HFFc6 (cell line): ENCODE data around the gene PREX1. TPM values are rescaled to one million over a fixed set of nuclear protein-coding genes. Genes with fewer than 3 reads are reported as not detected.

Experiments used
- DNase-seq: peaks from one replicate; pipeline ENCODE4 v3.0.0-alpha.2; 2018
- H3K27ac Mint-ChIP-seq: 2 replicates; pipeline ENCODE4 v1.8.0; 2020; ENCODE audit warnings: mild to moderate bottlenecking, mixed read lengths
- H3K27me3 Mint-ChIP-seq: 2 replicates; pipeline ENCODE4 v1.8.0; 2021; ENCODE audit warnings: mild to moderate bottlenecking, moderate library complexity, mixed read lengths; ENCODE audit not compliant: insufficient read depth
- H3K36me3 Mint-ChIP-seq: 2 replicates; pipeline ENCODE4 v1.8.0; 2021; ENCODE audit warnings: low read depth, mixed read lengths
- H3K4me1 Mint-ChIP-seq: 2 replicates; pipeline ENCODE4 v1.8.0; 2020; ENCODE audit warnings: low read depth, mixed read lengths
- H3K4me3 Mint-ChIP-seq: 2 replicates; pipeline ENCODE4 v1.8.0; 2020; ENCODE audit warnings: mild to moderate bottlenecking, moderate library complexity, mixed read lengths
- H3K9me3 Mint-ChIP-seq: 2 replicates; pipeline ENCODE4 v1.8.0; 2020; ENCODE audit warnings: mild to moderate bottlenecking, mixed read lengths
- total RNA-seq, 6 experiments: library from RNA; stranded (reverse); fragmentation: NEBNext Ultra II Directional; extraction: Animal tissue kit (Norgen Biotek cat#: 25700); gene quantifications; 2 replicates in 1 of 6; 3 replicates in 5 of 6; pipeline ENCODE4 v1.2.3, GENCODE V29; 2021
- TF ChIP-seq, protein P1 (sequence below): fragments of 200-600 bp; sonication (generic); IDR thresholded peaks from 2 replicates; pipeline ENCODE4 v1.5.0; 2021; ENCODE audit warnings: antibody characterized with exemption, mild to moderate bottlenecking

PREX1 gene
- total RNA-seq, 6 experiments from 2014 or later, result 1.8 to 4.1 (median 2.8) TPM

DNA sequence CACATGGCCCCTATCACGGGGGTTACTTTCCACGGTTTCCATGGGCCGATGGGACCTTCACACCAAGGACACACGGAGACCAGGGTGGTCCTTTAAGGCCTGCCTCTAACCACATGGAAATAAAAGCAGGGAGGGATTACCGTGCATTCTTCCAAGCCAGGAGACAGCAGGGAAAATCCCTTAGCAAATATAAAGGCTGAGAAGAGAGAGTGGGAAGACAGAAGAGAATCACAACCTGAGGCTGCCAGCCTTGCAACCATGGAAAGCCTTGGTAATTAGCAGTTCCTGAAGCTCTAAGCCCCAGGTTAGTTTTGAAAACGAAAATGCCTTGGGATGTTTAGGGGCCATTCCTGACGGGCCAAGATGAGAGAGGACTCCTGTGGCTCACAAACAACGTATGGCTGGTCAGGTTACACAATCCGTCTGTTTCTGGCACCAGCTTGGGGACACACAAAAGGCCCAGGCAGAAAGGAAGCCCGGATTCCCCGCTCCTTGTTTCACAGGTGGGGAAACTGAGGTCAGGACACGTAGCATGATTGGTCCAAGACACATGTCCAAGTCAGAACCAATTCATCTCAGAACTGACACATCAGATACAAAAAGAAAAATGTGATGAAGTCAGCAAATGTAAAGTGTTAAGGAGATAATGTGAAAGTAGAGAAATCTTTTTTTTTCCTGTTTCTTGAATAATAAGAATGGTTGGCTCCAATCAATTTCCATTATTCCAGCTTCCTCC, 2.8 kb downstream of the PREX1 start:
- peak overlapping the region; percentile 74 for H3K27ac Mint-ChIP-seq
- H3K36me3 Mint-ChIP-seq, result no peaks in the 10 kb centered on the region
- peak overlapping the region; percentile 65 for H3K4me3 Mint-ChIP-seq
- peaks cover 9% of the 10 kb centered on the region for H3K27me3 Mint-ChIP-seq
- TF ChIP-seq, protein P1, sequence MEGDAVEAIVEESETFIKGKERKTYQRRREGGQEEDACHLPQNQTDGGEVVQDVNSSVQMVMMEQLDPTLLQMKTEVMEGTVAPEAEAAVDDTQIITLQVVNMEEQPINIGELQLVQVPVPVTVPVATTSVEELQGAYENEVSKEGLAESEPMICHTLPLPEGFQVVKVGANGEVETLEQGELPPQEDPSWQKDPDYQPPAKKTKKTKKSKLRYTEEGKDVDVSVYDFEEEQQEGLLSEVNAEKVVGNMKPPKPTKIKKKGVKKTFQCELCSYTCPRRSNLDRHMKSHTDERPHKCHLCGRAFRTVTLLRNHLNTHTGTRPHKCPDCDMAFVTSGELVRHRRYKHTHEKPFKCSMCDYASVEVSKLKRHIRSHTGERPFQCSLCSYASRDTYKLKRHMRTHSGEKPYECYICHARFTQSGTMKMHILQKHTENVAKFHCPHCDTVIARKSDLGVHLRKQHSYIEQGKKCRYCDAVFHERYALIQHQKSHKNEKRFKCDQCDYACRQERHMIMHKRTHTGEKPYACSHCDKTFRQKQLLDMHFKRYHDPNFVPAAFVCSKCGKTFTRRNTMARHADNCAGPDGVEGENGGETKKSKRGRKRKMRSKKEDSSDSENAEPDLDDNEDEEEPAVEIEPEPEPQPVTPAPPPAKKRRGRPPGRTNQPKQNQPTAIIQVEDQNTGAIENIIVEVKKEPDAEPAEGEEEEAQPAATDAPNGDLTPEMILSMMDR, result no peak
- peaks cover 42% of the 10 kb centered on the region for H3K4me1 Mint-ChIP-seq
- no peak for DNase-seq
- no peaks in the 10 kb centered on the region for H3K9me3 Mint-ChIP-seq

DNA sequence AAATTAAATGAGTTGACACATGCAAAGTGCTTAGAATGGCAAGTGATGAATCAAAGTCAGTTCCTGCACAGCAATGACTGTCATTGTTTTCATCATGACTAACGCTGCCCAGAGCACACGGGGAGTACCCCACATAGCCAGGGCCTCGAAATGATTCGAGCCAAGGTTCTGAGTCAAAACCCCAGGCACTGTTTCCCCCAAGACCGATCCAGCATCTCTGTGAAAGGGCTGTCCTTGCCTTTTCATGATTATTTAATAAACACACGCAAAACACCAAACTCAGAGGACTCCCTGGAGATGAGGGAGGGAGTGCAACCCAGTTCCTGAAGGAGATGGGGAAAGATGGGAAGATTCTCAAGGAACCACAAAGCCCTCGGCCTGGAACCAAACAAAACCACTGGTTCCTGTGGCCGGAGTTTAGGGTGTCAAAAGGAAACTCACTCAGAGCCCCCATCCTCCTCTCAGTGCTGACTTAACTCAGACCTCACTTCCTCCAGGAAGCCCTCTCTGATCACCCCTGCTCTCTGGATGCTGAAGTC, 3.8 kb downstream of the PREX1 start:
- peak overlapping the region; percentile 74 for H3K27ac Mint-ChIP-seq
- peaks cover 14% of the 10 kb centered on the region for H3K27me3 Mint-ChIP-seq
- H3K4me3 Mint-ChIP-seq, result peak overlapping the region; percentile 65
- H3K4me1 Mint-ChIP-seq, result peaks cover 42% of the 10 kb centered on the region
- no peaks in the 10 kb centered on the region for H3K36me3 Mint-ChIP-seq
- TF ChIP-seq, protein P1, result no peak
- DNase-seq, result peak; percentile 83
- H3K9me3 Mint-ChIP-seq, result no peaks in the 10 kb centered on the region

DNA sequence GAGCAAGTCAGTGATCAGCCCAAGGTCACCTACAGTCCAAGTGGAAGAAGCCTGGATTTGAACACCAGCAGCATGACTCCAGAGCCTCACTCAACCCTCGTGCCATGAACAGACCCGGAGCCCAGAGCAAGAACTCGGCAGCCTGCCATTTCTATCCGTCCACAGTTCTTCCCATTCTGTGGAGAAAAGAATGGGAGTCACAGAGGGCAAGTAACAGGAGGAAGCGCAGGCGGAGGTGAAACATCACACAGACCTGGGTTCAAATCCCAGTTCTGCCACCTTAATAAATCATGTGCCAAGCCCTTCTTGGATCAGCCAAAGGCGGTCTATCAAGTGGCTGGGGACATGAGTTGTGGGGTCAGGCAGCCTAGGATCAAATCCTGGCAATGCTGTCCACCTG, 4.3 kb downstream of the PREX1 start:
- H3K9me3 Mint-ChIP-seq, result no peaks in the 10 kb centered on the region
- TF ChIP-seq, protein P1, result no peak
- no peak overlapping the region; the same call in 1 of the 2 replicates for H3K27ac Mint-ChIP-seq
- H3K4me3 Mint-ChIP-seq, result no peak overlapping the region
- peaks cover 38% of the 10 kb centered on the region for H3K4me1 Mint-ChIP-seq
- no peaks in the 10 kb centered on the region for H3K36me3 Mint-ChIP-seq
- peaks cover 13% of the 10 kb centered on the region for H3K27me3 Mint-ChIP-seq
- DNase-seq, result no peak

DNA sequence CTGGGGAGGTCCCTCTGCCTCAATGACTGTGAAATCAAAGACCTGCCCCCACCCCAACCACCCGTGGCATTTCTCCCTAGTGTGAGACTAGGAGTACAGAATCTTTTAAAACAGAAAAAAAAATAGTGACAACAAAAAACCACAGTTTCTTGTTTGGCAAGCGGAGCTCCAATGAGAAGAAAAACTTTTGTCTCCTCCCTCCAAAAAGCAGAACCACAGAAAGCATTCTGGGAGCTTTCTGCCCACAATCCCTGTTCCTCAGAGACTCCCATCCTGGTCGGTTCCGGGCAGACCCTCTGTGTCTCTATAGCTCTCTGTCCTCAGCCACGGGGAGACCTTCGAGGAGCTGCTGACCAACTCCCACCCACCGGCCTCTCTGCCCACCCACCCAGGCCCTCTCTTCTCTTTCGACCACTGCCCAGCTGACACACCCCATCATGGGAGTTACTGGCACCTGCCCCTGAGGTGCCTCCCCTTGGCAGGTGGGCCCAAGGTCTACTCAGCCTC, 4.9 kb downstream of the PREX1 start:
- no peak for DNase-seq
- Mint-ChIP-seq H3K27ac (no peak overlapping the region; the same call in 1 of the 2 replicates), H3K4me1 (peaks cover 37% of the 10 kb centered on the region), H3K4me3 (no peak overlapping the region), H3K36me3 (no peaks in the 10 kb centered on the region), H3K27me3 (peaks cover 13% of the 10 kb centered on the region), H3K9me3 (no peaks in the 10 kb centered on the region)
- TF ChIP-seq, protein P1, result no peak

DNA sequence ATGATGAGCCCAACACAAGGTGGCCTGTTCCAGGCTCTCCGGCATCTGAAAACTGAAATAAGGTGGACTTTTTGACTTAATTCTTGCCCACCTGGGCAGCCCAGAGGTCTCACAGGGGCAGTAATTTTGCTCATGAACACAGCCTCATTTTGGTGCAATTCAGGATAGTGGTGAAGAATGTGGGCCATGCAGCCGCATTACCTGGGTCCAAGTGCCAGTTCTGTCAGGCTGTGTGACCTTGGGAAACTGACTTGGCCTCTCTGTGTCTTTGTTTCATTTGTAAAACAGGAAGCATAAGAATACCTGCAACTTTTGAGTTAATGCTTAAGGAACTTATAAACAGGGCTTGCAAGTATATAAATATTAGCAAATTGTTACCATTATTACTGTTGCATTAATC, 5.6 kb downstream of the PREX1 start:
- Mint-ChIP-seq H3K4me3 (no peak overlapping the region), H3K27me3 (peaks cover 12% of the 10 kb centered on the region), H3K4me1 (peaks cover 44% of the 10 kb centered on the region), H3K27ac (no peak overlapping the region), H3K36me3 (no peaks in the 10 kb centered on the region), H3K9me3 (no peaks in the 10 kb centered on the region)
- TF ChIP-seq, protein P1, result no peak
- DNase-seq, result no peak
